Coronary artery (tissue), 2 donors: ENCODE data around the gene PRX.

ENCODE experiments used
- DNase-seq: peaks from one replicate; pipeline ENCODE4 v3.0.0-alpha.2; 2017; ENCODE audit warnings: low spot score
- H3K27ac ChIP-seq, 2 donors: fragments of 200-600 bp; sonication (generic); one replicate each; pipeline ENCODE4 v1.5.1; 2016 to 2019
- H3K4me3 ChIP-seq: fragments of 200-600 bp; sonication (generic); 2 replicates; pipeline ENCODE4 v1.5.1; 2016; ENCODE audit warnings: mild to moderate bottlenecking, moderate library complexity
- TF ChIP-seq, protein P1 (sequence below): fragments of 200-600 bp; sonication (generic); IDR thresholded peaks from one replicate; pipeline ENCODE4 v1.5.1; 2019; ENCODE audit warnings: antibody characterized with exemption

The PRX gene

DNA sequence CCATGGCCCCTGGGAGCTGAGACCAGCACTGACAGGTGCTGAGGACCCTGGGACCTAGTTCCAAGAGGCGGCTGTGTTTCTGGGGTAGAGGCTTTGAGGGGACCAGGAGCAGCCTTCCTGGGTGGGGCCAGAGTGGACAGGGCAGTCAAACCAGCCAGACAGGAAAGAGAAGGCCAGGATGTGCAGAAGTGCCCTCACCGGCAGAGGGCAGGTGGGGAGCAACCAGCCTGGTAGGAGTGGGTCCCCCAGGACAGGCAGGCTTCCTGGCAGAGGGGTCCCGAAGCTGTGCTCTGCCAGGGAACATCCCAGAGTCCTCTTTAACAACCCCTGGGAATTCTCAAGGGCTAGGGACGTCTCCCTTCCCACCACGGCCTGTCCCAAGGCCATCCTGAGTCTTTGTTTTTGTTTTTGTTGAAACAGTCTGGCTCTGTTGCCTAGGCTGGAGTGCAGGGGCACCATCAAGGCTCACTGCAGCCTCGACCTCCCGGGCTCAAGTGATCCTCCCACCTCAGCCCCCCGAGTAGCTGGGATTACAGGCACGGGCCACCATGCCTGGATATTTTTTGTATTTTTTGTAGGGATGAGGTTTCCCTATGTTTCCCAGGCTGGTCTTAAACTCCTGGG lies 20.2 kb downstream of the PRX start:
- no peak for DNase-seq
- no peak overlapping the region for H3K27ac ChIP-seq
- TF ChIP-seq, protein P1, sequence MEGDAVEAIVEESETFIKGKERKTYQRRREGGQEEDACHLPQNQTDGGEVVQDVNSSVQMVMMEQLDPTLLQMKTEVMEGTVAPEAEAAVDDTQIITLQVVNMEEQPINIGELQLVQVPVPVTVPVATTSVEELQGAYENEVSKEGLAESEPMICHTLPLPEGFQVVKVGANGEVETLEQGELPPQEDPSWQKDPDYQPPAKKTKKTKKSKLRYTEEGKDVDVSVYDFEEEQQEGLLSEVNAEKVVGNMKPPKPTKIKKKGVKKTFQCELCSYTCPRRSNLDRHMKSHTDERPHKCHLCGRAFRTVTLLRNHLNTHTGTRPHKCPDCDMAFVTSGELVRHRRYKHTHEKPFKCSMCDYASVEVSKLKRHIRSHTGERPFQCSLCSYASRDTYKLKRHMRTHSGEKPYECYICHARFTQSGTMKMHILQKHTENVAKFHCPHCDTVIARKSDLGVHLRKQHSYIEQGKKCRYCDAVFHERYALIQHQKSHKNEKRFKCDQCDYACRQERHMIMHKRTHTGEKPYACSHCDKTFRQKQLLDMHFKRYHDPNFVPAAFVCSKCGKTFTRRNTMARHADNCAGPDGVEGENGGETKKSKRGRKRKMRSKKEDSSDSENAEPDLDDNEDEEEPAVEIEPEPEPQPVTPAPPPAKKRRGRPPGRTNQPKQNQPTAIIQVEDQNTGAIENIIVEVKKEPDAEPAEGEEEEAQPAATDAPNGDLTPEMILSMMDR: no peak

DNA sequence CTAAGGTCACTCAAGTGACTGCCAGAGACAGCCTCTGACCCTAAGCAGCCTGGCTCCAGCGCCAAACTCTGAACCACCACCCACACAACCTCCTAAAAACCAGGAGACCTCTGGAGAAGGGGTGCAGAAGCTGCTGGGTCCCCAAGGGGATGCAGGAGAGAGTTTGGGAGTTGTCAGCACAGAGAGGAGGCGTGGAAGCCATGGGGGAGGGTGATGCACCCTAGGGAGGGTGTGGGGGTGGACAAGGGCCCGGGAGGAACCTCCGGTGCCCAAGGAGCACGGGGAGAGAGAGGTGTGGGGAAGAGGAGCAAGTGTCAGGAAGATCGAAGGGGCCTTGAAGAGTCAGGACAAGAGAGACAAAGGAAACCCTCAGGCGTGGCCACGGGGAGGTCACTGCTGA lies 21.1 kb downstream of the PRX start:
- H3K4me3 ChIP-seq: no peak overlapping the region
- no peak for DNase-seq
- no peak overlapping the region for H3K27ac ChIP-seq
- TF ChIP-seq, protein P1: no peak

More for the DNA sequence above, 20.2 kb downstream of the PRX start:
- H3K4me3 ChIP-seq: no peak overlapping the region

DNA sequence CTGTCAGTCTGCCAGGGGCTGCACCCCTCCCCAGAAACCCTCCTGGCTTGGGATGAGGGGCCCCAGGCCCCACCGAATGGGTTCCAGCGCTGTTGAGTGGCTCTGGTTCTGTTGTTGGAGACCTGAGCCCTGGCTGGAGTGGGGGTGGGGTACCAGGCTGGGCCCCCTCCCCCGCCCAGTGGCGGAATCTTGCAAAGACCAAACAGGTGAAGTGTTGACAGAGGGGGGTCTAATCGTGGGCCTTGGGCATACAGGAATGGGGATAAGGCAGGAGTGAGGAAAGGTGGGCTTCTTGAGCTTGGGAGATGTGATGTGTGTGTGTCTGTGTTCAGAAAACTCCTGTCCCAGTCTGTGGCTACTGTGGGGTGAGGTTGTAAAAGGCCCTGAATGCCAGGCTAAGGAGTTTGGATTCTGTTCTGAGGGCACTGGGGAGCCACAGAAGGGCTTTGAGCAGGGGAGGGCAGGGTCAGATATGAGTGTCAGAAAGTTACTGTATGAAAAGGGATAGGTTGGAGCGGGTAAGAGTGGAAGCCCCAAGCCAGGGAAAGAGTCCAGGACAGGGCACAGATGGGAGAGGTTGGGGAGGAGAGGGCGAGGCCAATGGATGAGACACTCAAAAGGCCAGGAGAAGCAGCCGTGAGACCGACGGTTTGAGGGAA lies 23.0 kb downstream of the PRX start, which contains the start of gene HIPK4:
HIPK4 (minus strand) TSS at position 98 of the 659 bp plus-strand sequence. CDS start 279 bp downstream, outside the sequence.
- TF ChIP-seq, protein P1: no peak
- no peak within 1 kb of the TSS for H3K4me3 ChIP-seq
- DNase-seq: no peak
- H3K27ac ChIP-seq: no peak within 1 kb of the TSS

DNA sequence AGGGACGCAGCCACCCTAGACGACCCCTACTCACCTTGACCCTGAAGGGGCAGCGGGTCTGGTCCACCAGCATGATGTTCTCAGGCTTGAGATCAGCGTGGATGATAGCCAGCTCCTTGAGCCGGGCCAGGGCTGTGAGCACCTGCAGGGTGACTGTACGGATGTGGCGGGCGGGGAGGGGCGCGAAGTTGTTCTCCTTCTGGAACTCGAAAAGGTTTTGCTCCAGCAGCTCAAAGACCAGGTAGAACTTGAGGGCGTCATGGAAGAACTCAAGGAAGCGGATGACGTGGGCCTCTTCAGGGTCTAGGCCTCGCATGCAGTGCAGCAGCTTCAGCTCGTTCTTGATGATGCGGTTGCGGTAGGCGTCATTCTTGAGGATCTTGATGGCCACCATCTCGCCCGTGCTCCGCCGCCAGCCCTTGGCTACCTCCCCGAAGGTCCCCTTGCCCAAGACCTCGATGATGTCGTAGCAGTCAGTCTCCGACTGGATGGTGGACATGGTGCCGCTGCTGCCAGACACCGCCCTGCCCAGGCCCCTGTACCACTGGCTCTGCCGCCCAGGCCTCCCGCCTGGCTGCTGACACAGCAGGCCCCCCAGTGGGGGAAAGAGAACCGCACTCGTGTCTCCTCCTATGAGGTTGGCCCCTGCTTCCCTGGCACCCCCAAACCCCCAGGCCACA lies 23.6 kb downstream of the PRX start:
- no peak overlapping the region for H3K4me3 ChIP-seq
- no peak for DNase-seq
- TF ChIP-seq, protein P1: no peak
- no peak overlapping the region for H3K27ac ChIP-seq

DNA sequence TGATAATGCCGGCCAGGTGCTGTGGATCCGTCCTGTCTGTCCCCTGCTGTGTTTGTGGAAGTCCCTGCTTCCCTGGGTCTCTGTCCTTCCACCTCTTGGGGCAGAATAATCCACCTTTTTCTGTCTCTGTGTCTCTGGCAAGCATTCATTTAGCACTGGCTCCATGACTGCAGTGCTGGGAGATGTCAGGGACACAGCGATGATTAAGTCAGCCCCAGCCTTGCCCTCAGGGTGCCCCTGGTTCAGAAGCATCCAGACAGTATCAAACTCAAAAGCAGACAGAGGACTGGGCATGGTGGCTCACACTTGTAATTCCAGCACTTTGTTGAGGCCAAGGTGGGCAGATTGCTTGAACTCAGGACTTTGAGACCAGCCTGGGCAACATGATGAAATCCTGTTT lies 24.7 kb downstream of the PRX start:
- no peak for DNase-seq
- no peak overlapping the region for H3K4me3 ChIP-seq
- TF ChIP-seq, protein P1: no peak
- no peak overlapping the region for H3K27ac ChIP-seq

DNA sequence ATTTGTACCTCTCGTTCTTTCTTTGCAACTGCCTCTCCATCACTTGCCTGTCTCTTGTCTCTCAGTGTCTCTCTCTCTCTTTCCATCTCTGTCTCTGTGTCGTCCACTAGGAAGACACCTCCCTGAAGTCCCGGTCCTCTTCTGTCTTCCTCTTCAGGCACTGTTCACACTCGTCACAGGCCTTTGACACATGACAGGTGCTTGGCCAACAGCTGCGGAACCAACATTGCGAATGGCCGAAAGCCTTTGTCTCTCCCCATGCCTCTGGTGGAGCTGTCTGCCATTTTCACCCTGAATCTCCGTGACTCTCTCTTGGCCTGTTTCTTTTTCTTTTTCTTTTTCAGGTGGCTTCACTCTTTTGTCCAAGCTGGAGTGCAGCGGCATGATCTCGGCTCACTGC lies 26.0 kb downstream of the PRX start:
- TF ChIP-seq, protein P1: no peak
- no peak overlapping the region for H3K4me3 ChIP-seq
- DNase-seq: no peak
- H3K27ac ChIP-seq: no peak overlapping the region
